Measurements from ENCODE around the gene ITSN2.

Gene ITSN2

DNA sequence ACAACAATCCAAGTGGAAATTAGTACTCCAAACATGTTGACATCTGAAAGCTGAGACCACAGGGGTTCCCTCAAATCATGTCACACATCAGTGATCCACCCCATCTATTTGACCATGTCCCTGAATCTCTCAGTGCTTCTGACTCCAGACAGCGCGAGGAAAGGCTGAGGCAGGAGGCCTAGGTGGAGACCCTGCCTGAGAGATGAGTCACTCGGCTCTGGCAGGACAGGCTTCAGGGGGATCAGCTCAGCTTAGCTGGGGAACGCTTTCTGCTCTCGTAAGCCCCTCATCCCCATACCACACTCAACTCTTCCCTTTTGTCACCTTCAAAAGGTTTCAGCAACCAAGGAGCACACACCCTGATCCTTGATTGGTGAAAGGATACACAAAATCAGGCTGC, 191.3 kb downstream of the ITSN2 start:
- DNase-seq = no peak

DNA sequence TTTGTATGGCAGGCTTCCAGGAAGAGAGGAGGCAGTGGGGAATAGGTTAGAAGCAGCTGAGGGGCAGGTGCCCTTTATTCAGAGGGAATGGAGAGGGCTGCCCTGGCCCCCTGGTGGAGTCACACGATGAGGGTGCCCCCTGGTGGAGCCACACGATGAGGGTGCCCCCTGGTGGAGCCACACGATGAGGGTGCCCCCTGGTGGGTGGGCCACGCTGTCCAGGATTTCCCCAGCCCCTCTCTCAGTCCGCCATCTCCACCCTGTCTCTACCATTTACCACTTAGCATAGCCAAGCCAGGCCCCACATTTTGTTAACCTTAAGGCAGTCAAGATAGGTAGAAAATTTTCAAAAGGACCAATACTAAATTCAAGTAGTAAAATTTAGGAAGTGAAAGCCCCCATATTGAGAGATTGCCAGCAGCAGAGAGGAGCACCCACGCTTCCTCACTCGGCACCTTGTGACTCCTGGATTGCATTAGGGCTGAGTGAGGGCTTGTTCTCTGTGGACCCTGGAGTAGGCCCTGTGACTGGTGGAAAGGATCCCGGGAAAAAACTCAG, 195.8 kb downstream of the ITSN2 start:
- DNase-seq = no peak

- no peak for DNase-seq
Measured at GRCh38 chr2:24163601-24164000, 196.7 kb downstream of the ITSN2 start.

- DNase-seq = no peak
Measured at GRCh38 chr2:24163186-24163585, 197.2 kb downstream of the ITSN2 start.

DNA sequence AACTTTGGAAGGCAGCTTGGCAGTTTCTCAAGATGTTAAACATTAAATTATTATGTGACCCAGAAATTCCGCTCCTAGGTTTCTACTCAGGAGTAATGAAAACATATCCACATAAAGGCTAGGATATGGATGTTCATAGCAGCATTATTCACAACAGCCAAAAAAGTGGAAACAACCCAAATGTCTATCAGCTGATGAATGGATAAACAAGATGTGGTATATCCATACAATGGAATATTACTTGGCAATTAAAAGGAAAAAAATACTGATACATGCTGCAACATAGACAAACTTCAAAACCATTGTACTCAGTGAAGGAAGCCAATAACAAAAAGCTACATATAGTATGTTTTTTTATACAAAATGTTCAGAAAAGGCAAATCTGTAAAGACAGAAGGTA, 197.8 kb downstream of the ITSN2 start:
- no peak for DNase-seq

DNA sequence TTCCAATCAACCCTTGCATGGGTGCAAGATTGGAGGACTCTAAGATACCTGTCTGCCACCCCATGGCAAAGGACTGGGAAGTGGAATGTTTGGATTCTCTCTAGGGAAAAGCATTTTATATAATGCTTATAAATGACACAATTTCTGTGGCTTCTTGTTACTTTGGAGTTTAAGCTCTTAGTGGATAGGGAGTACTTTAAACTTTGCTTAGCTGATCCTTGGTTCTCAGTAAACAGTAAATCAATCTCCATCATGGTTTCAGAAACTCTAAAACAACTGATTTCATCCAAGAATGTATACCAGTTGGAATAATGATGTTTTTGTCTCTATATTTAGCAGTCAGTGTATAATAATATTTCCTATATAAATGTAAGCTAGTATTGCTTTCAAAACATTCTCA, 199.6 kb downstream of the ITSN2 start:
- no peak for DNase-seq

GRCh38 chr2:24159708-24160107, 200.6 kb downstream of the ITSN2 start:
- DNase-seq = no peak

GRCh38 chr2:24158131-24158530, 202.2 kb downstream of the ITSN2 start:
- DNase-seq = no peak

DNA sequence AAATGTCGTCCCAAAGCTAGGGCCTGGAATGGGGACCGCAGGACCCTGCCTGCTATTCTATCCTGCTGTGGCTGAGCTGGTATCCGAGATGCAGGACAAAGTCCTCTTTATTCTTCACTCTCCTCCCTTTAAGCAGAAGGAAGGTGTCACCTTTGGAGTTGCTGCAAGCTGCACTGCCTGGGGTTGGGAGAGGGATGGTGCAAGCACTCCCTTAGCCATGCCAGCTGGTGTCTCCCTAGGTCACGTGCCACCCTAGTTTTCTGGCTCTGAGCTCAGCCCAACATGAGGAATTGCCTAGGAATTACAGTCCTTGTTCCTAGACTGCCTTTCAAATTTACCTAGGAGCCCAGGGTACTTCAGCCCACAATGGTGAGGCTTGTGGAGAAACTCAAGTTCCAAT, 206.9 kb downstream of the ITSN2 start:
- DNase-seq = no peak

Data from NCI-H187 treated with DMSO at 0.1 percent for 48 hours (cell line).